COLO668 (cell line): ENCODE data around the gene DHRS3.

ENCODE experiments used
- DNase-seq: peaks from one replicate; lab custom pipeline; 2025; ENCODE audit not compliant: unreplicated experiment; lab: John Stamatoyannopoulos, UW

The DHRS3 gene

GRCh38 chr1:12521096-12521495, 96.9 kb downstream of the DHRS3 start:
- no peak for DNase-seq

DNA sequence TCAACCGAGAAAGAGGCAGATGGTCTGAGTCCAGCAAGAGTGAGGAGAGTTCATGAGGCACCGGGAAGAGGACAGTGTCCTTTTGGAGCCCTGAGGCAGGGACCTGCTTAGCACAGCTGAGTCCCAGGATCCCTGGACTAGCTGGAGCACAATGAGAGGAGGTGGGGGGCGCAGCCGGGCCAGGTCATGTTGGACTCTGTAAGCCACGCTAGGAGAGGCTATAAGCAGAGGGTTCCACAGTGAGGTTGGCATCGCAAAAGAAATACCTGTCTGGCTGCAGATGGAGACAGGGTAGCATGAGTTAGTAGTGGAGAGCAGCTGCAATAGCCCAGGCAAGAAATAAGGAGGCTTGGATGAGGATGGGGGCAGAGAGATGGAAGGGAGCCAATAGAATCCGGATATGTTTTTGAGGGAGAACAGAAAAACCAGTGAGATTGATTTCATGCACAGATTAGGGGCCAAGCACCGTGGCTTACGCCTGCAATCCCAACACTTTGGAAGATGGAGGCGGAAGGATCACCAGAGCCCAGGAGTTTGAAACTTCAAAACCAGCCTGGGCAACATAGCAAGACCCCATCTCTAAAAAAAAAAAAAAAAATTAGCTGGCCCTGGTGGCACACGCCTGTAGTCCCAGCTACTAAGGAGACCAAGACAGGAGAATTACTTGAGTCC, 98.2 kb downstream of the DHRS3 start:
- no peak for DNase-seq

DNA sequence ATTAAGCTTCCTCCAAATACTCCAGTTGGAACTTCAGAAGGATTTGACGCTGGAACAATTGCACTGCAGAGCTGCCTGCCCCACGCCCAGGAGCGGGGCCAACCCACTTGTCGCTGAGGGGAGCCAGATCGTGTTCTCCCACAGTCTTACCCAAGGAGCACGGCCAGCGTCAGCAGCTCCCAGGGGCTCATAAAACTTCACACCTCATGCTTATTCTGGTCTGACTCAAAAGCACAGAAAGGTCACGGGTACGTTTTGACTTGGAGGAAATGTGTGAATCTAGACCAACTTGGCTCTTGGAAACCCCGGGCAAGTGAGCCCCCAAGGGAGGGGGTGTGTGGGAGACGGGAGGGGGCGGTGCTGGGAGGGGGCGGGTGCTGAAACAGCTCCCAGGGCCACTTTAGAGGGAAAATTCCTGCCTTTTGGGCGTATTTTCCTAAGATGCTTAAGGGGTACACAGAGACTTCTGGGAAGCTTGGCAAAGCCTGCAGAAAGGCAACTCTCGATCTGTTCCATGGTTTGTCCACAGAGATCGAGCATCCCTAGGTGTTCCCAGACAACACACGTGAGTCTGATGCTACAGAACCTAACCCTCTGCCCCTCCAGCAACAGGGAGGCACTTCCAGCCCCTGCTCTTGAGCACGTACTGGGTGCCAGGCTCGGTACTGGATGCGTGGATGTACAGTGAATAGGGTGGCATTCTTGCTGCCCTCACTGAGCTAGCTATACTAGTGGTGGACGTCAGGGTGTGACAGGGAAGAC, 98.9 kb downstream of the DHRS3 start:
- DNase-seq, result no peak
